IPS-18c (cell line): ENCODE results near the gene POLD3.

ENCODE experiments used
- H3K4me3 ChIP-seq: 2 replicates; pipeline ENCODE4 v1.7.0; 2013; ENCODE audit warnings: low read depth, mild to moderate bottlenecking, low read length, moderate library complexity; ENCODE audit not compliant: insufficient read depth
- H3K9me3 ChIP-seq: one replicate; pipeline ENCODE4 v1.6.1; 2013; ENCODE audit warnings: mild to moderate bottlenecking, low read length, moderate library complexity; ENCODE audit not compliant: control insufficient read depth, insufficient read depth

POLD3 gene

DNA sequence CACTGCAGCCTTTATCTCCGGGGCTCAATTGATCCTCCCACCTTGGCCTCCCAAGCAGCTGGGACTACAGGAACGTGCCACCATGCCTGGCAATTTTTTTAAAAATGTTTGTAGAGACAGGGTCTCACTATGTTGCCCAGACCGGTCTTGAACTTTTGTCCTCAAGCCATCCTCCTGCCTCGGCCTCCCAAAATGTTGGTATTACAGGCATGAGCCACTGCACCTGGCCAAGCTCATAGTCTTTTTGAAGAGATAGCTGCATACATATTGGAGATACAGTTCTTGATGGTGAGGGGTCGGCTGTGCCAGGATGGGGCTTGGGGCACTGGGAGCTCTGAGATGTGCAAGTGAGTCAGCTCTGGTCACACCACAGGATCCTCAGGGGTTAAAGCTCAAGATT, 85.7 kb downstream of the POLD3 start:
- H3K9me3 ChIP-seq, result peaks cover 2% of the 10 kb centered on the region
- no peak overlapping the region for H3K4me3 ChIP-seq

DNA sequence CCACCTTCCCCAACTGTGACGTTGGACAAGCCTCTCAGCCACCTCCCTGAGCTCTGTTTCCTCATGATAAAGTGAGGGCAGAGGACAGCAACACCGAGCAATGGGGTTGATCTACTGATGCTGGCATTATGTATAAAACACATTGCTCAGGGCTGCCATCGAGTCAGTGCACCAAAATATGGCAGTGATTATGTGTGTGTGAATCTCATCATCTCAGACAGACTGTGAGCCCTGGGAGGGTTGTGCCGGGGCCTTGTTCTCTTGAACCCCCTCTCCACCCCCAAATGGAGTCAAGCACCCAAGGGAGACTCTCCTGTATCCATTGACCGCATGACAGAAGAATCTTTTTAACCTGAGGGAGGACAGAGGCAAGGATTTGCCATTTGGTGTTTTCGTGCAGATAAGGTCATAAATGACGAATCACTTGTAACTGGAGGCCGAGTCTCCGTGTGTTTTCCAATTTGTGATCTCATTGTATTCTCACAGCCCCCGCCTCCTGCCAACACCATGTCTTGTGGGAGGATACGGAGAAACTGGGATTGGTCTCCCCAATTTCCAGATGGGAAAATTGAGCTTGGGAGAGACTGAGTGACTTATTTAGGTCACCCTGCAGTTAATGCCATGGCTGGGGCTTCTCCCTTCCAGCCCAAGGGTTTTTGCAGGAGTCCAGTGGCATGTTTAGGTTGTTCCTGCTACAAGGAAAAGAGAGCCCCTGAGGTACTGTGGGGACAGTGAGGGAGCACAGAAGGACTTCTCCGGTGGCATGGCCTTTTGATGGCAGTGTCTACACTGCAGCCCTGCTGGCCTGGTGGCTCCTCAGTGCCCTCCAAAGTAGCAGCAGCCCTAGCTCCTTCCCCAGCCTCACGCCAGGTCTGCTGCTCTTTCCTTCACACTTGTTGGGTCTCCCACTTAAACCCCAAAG, 86.5 kb downstream of the POLD3 start:
- H3K4me3 ChIP-seq, result no peak overlapping the region
- peaks cover 2% of the 10 kb centered on the region for H3K9me3 ChIP-seq

DNA sequence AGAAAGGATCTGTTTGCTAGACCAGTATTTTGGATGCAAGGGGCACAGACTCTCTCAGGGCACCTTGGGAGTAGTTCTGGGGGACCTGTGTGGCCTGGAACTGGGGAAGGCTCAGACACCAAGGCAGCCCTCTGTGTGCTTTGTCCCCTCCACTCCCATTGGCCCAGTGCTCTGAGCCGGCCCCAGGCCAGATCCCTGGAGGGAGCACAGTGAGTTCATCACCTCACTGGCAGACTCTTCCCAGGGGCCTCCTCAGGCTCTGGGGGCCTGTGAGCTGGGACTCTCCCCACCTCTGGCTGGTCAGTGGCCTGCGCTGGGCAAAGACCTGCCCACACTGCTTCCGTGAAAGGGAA, 87.1 kb downstream of the POLD3 start:
- Histone ChIP-seq H3K9me3 (no peaks in the 10 kb centered on the region), H3K4me3 (no peak overlapping the region)

DNA sequence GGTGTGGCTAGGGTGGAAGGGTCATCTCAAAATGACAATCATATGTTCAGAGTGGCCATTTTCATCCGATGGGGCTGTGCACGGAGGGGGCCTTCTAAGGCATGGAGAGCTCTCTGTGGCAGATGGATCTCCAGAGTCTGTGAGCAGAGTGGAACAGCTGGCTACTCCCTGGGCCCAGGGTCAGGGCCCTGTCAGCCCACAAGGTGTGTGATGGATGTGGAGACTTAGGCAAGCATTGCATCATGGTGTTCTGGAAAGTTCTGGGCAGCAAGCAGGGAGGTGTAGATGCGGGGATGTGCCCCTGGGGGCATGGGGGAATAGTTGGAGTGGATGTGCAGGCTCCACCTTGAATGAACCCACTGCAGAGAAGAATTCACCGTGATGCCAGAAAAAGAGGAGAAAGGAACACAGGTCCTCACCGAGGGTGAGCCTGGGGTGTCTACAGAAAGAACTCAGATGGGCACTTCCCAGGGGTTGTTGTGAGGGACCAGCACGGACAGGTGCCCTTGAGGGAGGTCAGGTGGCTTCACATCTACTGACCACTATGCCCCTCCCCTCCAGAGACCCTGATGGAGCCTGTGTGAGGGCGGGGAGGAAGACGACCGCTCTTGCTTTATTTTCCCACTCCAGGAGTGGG, 87.8 kb downstream of the POLD3 start:
- Histone ChIP-seq H3K4me3 (no peak overlapping the region), H3K9me3 (no peaks in the 10 kb centered on the region)

GRCh38 chr11:74680703-74681531, 88.5 kb downstream of the POLD3 start:
- no peak overlapping the region for H3K4me3 ChIP-seq
- H3K9me3 ChIP-seq, result no peaks in the 10 kb centered on the region

DNA sequence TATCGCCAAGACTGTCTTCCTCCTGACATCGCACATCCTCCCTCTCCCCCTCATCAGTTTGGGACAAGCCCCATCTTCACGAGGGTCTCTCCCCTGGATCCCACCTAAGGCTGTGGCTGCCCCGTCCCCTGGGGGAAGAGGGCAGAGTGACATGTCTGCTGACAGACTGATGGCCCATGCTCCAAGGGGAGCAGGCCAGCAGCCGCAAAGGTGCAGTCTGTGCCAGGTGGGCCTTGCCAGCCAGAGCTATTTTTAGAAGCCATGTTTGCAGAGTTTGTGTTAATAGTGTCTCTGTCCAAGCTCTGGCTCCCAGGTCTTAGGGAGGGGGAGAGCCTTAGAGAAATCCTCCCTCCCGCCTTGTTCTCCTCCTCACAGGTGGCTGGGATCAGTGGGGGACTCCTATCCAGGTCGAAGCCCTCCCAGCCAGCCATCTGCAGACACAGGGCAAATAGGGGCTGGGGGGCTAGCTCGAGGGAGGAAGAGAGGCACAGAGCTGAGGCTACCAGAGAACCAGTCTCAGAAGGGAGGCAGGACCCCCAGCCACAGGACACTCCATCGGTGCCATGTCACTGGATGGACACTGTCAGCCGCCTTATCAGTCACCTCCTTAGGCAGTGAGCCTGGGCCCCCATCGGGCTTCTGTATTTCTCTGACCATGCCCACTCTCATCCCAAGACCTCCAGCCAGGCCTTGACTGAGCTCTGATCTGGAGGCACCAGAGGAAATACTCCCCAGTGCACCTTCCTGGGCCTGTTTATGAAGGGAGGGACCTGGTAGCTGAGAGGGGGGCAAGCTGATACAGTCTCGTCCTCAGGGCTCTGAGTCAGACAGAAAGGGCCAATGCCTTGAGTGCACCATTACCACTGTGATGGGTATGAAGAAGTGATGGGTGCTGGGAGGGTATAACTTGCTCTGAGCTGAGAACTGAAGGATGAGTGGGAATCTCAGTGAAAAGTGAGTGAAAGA, 89.6 kb downstream of the POLD3 start:
- H3K9me3 ChIP-seq, result no peaks in the 10 kb centered on the region
- H3K4me3 ChIP-seq, result no peak overlapping the region

- no peaks in the 10 kb centered on the region for H3K9me3 ChIP-seq
- peak overlapping the region; percentile 57; the same call in 1 of the 2 replicates for H3K4me3 ChIP-seq
Measured at GRCh38 chr11:74682731-74683278, 90.4 kb downstream of the POLD3 start.

DNA sequence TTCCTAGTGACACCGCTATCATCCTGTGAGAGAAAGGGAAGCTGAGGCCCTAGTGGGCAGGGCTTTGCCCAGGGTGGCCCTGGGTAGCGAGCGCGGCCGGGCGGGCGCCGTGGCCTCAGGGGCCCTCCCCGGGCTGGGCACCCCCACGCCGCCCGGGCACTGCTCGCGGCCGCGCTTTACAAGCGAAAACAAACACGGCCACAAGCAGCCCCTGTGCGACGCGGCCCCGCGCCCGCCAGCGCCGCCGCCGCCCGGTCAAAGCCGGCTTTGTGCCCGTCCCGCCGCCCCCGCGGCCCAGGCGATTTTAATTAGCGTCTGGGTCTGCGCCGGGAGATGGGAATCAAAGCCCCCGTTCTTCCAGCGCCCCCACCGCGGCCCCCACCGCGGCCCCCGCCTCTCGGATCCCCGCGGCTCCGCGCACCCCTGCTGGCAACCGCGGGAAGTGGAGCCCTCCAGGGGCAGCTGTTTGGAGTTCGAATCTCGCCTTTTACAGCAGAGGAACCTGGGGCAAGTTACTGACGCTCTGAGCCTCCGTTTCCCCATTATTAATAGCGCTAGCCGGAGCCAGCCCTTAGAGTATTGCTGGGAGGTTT, 91.0 kb downstream of the POLD3 start:
- H3K9me3 ChIP-seq, result no peaks in the 10 kb centered on the region
- peak overlapping the region; percentile 57 for H3K4me3 ChIP-seq

- no peaks in the 10 kb centered on the region for H3K9me3 ChIP-seq
- H3K4me3 ChIP-seq, result peak overlapping the region; percentile 57; the same call in 1 of the 2 replicates
Measured at GRCh38 chr11:74683941-74684481, 91.6 kb downstream of the POLD3 start.

DNA sequence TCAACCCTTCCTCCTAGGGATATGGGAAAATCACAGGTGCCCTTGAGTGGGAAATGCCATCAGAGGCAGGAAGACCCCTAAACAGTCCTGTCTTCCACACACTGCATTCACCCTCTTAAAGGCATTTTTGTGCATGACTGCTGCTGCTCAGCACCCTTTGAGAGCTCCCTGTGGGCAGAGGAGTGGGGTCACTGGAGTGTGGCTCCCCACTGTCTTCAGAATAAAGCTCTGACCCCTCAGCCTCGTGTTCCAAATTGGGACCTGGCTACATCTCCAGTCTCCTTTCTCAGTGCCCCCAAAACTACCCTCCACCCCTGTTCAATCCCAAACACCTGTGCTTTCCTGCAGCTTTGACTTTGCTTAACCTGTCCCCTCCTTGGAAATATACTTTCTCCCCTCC, 92.3 kb downstream of the POLD3 start:
- H3K4me3 ChIP-seq, result no peak overlapping the region
- H3K9me3 ChIP-seq, result no peaks in the 10 kb centered on the region

- no peaks in the 10 kb centered on the region for H3K9me3 ChIP-seq
Measured at GRCh38 chr11:74685338-74685737, 93.0 kb downstream of the POLD3 start.

DNA sequence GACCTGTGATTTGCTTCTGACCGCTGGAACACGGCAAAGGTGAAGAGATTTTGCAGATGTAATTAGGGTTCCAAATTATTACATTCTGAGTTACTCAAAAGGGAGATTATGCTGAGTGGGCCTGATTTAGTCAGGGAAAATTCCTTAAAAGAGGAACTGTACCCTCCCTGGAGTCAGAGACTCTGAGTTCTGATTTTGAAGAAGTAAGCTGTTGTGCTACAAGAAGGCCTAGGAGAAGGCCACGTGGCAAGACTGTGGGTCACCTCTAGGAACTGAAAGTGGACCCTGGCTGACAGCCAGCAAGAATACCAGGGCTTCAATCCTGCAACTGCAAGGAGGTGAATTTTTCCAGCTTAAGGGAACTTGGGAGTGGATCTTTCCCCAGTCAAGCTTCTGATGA, 93.5 kb downstream of the POLD3 start:
- H3K9me3 ChIP-seq, result no peaks in the 10 kb centered on the region
- H3K4me3 ChIP-seq, result no peak overlapping the region

More at GRCh38 chr11:74685338-74685737, 93.0 kb downstream of the POLD3 start:
- H3K4me3 ChIP-seq, result no peak overlapping the region

- Histone ChIP-seq H3K4me3 (no peak overlapping the region), H3K9me3 (no peaks in the 10 kb centered on the region)
Measured at GRCh38 chr11:74686792-74687191, 94.4 kb downstream of the POLD3 start.

DNA sequence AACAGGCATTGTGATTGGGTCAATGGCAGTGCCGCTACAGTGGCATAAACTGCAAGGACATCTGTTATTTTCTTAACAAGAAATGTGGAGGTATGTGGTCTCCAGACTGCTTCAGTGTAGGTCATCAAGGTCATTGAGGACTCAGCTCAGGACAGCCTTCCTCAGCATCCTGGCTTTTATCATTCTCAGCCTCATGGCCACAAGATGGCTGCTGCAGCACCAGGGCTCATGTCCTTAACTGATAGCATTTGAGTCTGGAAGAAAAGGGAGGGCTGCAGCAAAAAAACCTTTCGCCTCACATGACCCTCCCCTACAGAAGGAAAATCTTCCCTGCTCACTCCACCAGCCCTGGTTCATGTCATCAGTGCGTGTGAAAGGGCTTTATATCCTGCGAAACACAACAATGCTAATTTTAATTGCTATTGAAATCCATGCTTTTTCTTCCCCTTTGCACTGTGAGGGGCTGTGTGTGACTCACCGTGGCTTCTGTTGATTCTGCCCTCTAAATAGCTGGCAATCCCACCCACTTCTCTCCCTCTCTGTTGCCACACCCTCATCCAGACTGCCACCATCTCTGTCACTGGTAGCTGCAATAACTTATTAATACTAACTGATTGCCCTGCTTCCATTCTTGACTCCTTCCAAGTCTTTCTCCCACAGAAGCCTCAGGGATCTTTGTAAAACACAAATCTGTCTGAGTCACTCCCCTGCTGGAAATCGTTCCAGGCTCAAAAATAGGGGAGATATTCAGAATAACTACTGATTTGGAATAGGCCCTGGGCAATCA, 95.0 kb downstream of the POLD3 start:
- no peak overlapping the region for H3K4me3 ChIP-seq

DNA sequence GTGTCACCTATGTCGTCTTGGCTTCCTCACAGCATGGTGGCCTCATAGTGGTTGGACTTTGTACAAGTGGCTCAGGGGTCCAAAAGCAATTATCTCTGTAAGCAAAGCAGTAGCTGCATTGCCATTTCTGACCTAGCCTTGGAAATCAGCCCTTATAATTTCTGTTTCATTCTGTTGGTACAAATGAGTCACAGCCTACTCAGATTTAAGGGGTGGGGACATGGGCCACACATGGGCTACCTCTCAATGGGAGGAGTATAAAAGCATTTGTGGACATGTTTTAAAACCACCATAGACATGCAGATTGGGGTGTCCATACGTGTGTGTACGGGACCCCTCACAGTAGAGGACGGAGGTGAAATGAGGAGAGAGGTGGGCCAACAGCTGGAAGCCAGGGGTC, 97.3 kb downstream of the POLD3 start:
- Histone ChIP-seq H3K4me3 (no peak overlapping the region), H3K9me3 (no peaks in the 10 kb centered on the region)

More for the DNA sequence above, 95.0 kb downstream of the POLD3 start:
- H3K9me3 ChIP-seq, result no peaks in the 10 kb centered on the region
